KMS-11 (cell line): ENCODE measurements around the gene RIC8B.

Source experiments
- H2AFZ ChIP-seq: fragments of 200-600 bp; sonication (generic); 2 replicates; pipeline ENCODE4 v1.6.1; 2016; ENCODE audit warnings: antibody characterized with exemption, mixed run types, low read depth
- H3K27ac ChIP-seq: fragments of 200-600 bp; sonication (generic); 2 replicates; pipeline ENCODE4 v1.6.1; 2016; ENCODE audit warnings: mild to moderate bottlenecking, mixed run types
- H3K27me3 ChIP-seq: fragments of 200-600 bp; sonication (generic); 2 replicates; pipeline ENCODE4 v1.6.1; 2017; ENCODE audit warnings: mild to moderate bottlenecking, low read depth, mixed run types, moderate library complexity; ENCODE audit not compliant: insufficient read depth
- H3K36me3 ChIP-seq: fragments of 200-600 bp; sonication (generic); 2 replicates; pipeline ENCODE4 v1.6.1; 2017; ENCODE audit warnings: mild to moderate bottlenecking, mixed run types; ENCODE audit not compliant: insufficient read depth
- H3K4me1 ChIP-seq: fragments of 200-600 bp; sonication (generic); 2 replicates; pipeline ENCODE4 v1.6.1; 2016; ENCODE audit warnings: mild to moderate bottlenecking, low read depth, mixed run types; ENCODE audit not compliant: poor library complexity, severe bottlenecking
- H3K4me2 ChIP-seq: fragments of 200-600 bp; sonication (generic); 2 replicates; pipeline ENCODE4 v1.7.0; 2016; ENCODE audit warnings: mild to moderate bottlenecking, mixed run types
- H3K4me3 ChIP-seq: fragments of 200-600 bp; sonication (generic); IDR thresholded peaks from 2 replicates; pipeline ENCODE4 v1.6.1; 2017; ENCODE audit warnings: low read depth, low read length, mixed read lengths; ENCODE audit not compliant: insufficient read depth
- H3K79me2 ChIP-seq: fragments of 200-600 bp; sonication (generic); 2 replicates; pipeline ENCODE4 v1.6.1; 2016; ENCODE audit warnings: low read depth, mixed run types; ENCODE audit not compliant: insufficient read depth
- H3K9ac ChIP-seq: fragments of 200-600 bp; sonication (generic); 2 replicates; pipeline ENCODE4 v1.6.1; 2016; ENCODE audit warnings: mild to moderate bottlenecking, mixed run types
- H4K20me1 ChIP-seq: fragments of 200-600 bp; sonication (generic); 2 replicates; pipeline ENCODE4 v1.6.1; 2016; ENCODE audit warnings: mild to moderate bottlenecking, mixed run types; ENCODE audit not compliant: insufficient read depth
- TF ChIP-seq, protein P1 (sequence below): fragments of 200-600 bp; sonication (generic); conservative IDR thresholded peaks from 2 replicates; pipeline ENCODE4 v1.6.1; 2017; ENCODE audit warnings: low read depth, mild to moderate bottlenecking, antibody characterized with exemption, low read length, moderate library complexity, mixed read lengths

Gene RIC8B

DNA sequence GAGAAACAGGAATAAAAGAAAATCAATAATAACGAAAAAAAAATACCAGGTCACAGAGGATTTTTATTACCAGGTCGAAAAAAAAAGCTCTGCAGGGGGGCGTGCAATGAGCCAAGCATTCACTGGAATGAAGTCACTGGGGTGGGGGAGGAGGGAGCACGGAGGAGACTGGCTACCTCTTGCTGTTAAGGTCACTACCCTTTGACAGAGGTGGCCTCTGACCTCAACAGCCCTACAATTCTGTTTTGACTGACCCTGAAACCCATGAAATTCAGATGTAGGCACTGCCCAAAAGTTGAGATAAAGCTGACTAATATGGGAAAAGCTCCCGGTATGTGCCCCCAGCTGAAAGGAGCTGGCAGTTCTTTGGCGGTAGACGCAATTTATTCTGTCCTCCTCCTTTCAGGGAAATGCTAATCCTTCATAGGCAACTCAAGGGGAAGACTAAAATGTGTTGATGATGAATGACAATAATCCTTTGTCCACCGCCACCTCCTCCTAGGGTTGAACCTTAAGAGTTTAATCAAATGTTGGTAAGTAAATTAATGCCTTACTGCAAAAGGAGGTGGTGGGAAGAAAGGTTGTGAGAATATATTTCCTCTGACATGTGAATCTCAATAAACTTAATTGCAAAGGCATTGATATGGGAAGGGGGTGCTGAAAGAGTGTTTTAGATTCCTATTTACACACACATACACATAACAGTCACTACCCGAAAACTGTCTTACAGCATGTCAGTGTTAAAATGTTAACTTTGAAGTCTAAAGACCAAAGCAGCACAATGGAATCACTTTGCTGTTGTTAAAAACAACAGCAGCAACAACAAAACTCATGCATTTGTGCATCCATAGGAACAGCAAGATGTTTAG, 6.3 kb upstream of the RIC8B start:
- Histone ChIP-seq H4K20me1 (no peaks in the 10 kb centered on the region), H3K27me3 (no peaks in the 10 kb centered on the region), H3K4me2 (no peak overlapping the region), H3K4me1 (no peaks in the 10 kb centered on the region), H3K36me3 (no peaks in the 10 kb centered on the region), H3K79me2 (no peaks in the 10 kb centered on the region), H2AFZ (no peak overlapping the region), H3K27ac (no peak overlapping the region), H3K9ac (no peak overlapping the region), H3K4me3 (no peak overlapping the region)
- TF ChIP-seq, protein P1, sequence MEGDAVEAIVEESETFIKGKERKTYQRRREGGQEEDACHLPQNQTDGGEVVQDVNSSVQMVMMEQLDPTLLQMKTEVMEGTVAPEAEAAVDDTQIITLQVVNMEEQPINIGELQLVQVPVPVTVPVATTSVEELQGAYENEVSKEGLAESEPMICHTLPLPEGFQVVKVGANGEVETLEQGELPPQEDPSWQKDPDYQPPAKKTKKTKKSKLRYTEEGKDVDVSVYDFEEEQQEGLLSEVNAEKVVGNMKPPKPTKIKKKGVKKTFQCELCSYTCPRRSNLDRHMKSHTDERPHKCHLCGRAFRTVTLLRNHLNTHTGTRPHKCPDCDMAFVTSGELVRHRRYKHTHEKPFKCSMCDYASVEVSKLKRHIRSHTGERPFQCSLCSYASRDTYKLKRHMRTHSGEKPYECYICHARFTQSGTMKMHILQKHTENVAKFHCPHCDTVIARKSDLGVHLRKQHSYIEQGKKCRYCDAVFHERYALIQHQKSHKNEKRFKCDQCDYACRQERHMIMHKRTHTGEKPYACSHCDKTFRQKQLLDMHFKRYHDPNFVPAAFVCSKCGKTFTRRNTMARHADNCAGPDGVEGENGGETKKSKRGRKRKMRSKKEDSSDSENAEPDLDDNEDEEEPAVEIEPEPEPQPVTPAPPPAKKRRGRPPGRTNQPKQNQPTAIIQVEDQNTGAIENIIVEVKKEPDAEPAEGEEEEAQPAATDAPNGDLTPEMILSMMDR = no peak

DNA sequence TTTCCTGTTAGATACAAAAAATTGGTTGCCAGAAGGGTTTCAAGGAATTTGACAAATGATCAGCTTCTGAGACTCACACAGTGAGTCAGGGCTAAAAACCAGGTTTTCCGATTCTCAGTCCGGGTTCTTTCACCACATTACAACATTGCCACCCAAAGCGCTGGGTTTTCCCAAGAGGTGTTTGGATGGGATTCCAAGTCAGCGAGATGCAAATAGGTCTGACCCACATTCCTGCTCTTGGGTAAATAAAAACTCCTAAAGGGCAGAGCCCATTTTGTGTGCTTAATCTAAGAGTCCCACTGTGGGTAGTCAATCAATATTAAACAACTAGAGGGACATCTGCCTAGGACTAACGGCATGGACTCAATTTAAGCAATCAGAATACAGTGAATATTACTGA, 5.4 kb upstream of the RIC8B start:
- Histone ChIP-seq H2AFZ (no peak overlapping the region), H3K79me2 (no peaks in the 10 kb centered on the region), H3K9ac (no peak overlapping the region), H3K27me3 (no peaks in the 10 kb centered on the region), H3K27ac (no peak overlapping the region), H3K4me1 (no peaks in the 10 kb centered on the region), H3K4me2 (no peak overlapping the region), H4K20me1 (no peaks in the 10 kb centered on the region), H3K4me3 (no peak overlapping the region), H3K36me3 (no peaks in the 10 kb centered on the region)
- TF ChIP-seq, protein P1 = no peak

DNA sequence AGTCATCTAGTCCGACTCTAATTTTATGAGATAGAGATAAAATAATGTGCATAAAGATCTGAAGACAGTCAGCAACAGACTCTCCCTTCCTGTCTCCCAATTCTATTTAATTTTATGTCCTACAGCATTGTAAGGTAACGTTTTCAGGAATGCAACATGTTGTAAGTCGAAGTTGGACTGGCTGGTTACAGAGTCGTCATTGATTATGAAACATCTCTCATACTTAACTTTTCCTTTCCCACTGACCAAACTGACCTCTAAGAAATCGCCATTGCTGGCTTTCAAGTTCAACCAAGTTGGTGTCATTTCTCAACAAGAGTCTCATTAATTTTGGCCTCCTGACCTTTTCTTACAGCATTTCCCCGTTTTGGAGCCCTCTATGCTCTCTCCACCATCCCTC, 4.9 kb upstream of the RIC8B start:
- Histone ChIP-seq H3K9ac (no peak overlapping the region), H4K20me1 (no peaks in the 10 kb centered on the region), H3K79me2 (no peaks in the 10 kb centered on the region), H3K4me1 (no peaks in the 10 kb centered on the region), H3K27me3 (no peaks in the 10 kb centered on the region), H3K4me3 (no peak overlapping the region), H2AFZ (no peak overlapping the region), H3K27ac (no peak overlapping the region), H3K4me2 (no peak overlapping the region), H3K36me3 (no peaks in the 10 kb centered on the region)
- TF ChIP-seq, protein P1 = no peak

DNA sequence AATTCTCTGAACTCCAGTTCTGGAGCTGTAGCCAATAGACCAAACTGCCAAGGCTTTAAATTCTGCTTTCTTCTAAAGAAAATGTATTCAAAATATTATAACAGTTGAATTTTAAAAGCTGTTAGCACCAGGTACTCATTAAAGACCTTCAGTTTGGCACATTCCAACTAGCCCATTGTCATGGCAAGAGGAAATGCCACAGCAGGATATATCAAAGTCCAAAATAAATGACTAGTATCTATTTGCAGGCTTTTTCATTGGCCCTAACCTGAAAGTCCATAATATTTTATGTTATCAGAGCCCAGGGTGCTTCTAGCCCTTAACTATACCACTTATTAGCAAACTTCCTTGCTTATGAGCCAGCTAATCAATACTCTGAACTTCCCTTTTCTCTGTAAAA, 3.1 kb upstream of the RIC8B start:
- Histone ChIP-seq H3K36me3 (no peaks in the 10 kb centered on the region), H3K4me3 (no peak overlapping the region), H3K4me1 (peaks cover 4% of the 10 kb centered on the region), H3K4me2 (no peak overlapping the region), H3K27me3 (no peaks in the 10 kb centered on the region), H3K79me2 (no peaks in the 10 kb centered on the region), H3K9ac (no peak overlapping the region), H4K20me1 (no peaks in the 10 kb centered on the region), H3K27ac (no peak overlapping the region), H2AFZ (no peak overlapping the region)
- TF ChIP-seq, protein P1 = no peak
